Heart left ventricle (tissue), 16 donors: ENCODE measurements around the gene CNGA3. TPM values are rescaled to one million over a fixed set of nuclear protein-coding genes. Genes with fewer than 3 reads are reported as not detected.
"Not testable (repeated sequence)": the region's sequence is repeated elsewhere in the genome, so short reads cannot be mapped to it uniquely, and the experiment has no call there.

ENCODE experiments used
- ATAC-seq, 4 donors: fragments of 200-7000 bp; cut with Tn5 transposase; one replicate each; pipeline ENCODE4 v1.9.1; 2020 to 2022; ENCODE audit warnings: moderate library complexity in 4 of 4, mild to moderate bottlenecking in 3 of 4, moderate number of reproducible peaks in 1 of 4
- DNase-seq, 5 donors: peaks; one replicate each; pipeline ENCODE4 v3.0.0-alpha.2; 2020
- H3K27ac ChIP-seq, 12 donors: fragments of 200-600 bp; sonication (generic) in 4 of 12; one replicate each; pipeline versions ENCODE4 v1.5.0 to v1.8.0; 2016 to 2022; ENCODE audit warnings: mild to moderate bottlenecking in 2 of 12
- H3K27me3 ChIP-seq, 9 donors: fragments of 200-600 bp; sonication (generic) in 2 of 9; one replicate each; pipeline versions ENCODE4 v1.5.1 to v1.8.0; 2016 to 2022; ENCODE audit warnings: mild to moderate bottlenecking in 3 of 9
- H3K36me3 ChIP-seq, 9 donors: fragments of 200-600 bp; sonication (generic) in 2 of 9; one replicate each; pipeline versions ENCODE4 v1.5.0 to v1.8.0; 2018 to 2022; ENCODE audit warnings: mild to moderate bottlenecking in 2 of 9
- H3K4me1 ChIP-seq, 12 donors: fragments of 200-600 bp; sonication (generic) in 4 of 12; one replicate each; pipeline versions ENCODE4 v1.5.0 to v1.8.0; 2016 to 2022; ENCODE audit warnings: mild to moderate bottlenecking in 3 of 12
- H3K4me3 ChIP-seq, 12 donors: fragments of 200-600 bp; sonication (generic) in 4 of 12; one replicate each; pipeline versions ENCODE4 v1.5.0 to v1.8.0; 2017 to 2022; ENCODE audit warnings: mild to moderate bottlenecking in 9 of 12, moderate library complexity in 4 of 12
- H3K9me3 ChIP-seq, 12 donors: fragments of 200-600 bp; sonication (generic) in 4 of 12; one replicate each; pipeline versions ENCODE4 v1.5.0 to v1.8.0; 2016 to 2022; ENCODE audit warnings: mild to moderate bottlenecking in 1 of 12
- CTCF ChIP-seq, 12 donors: fragments of 200-600 bp; sonication (generic) in 4 of 12; IDR thresholded peaks; one replicate each; pipeline versions ENCODE4 v1.5.0 to v1.8.0; 2018 to 2022; ENCODE audit warnings: antibody characterized with exemption in 12 of 12, mild to moderate bottlenecking in 5 of 12
- POLR2A ChIP-seq, 2 donors: fragments of 450-650 bp; IDR thresholded peaks; one replicate each; pipeline ENCODE4 v1.6.1; 2017; ENCODE audit warnings: antibody characterized with exemption in 2 of 2, mild to moderate bottlenecking in 2 of 2, moderate library complexity in 2 of 2
- WGBS, 4 donors: extraction: QIAGEN DNeasy Blood & Tissue Kit in 2 of 4; methylation state at CpG; one replicate each; pipeline versions ENCODE4 v1.1.5 to v1.1.7; 2013 to 2018; 5-methylcytosine and 5-hydroxymethylcytosine counted together
- intact Hi-C, 10 donors: fragments of 100-400 bp; cut with DNase I; formaldehyde crosslinking; loops; one replicate each; pipeline versions ENCODE4 v1.11.1 to v1.14.2; 2022
- polyA plus RNA-seq, 2 donors: library from polyadenylated mRNA; stranded (reverse); fragments of 200-250 nt; gene quantifications; one replicate each; pipeline ENCODE4 v1.2.3, GENCODE V29; 2013
- total RNA-seq, 9 donors: library from RNA; depleted of rRNA in 2 of 9; stranded (reverse); fragments of >200 nt in 2 of 9; fragmentation: NEBNext Ultra II Directional in 3 of 9; extraction: Animal tissue kit (Norgen Biotek cat#: 25700) in 3 of 9; gene quantifications; one replicate each; pipeline versions ENCODE4 v1.1.0 to v1.2.4, GENCODE V29; 2016 to 2023
- donor health status: ischemic (EF 13 %, LVEDD 7.1; RV severe dilation, severe dysfunction).
- donor health status: healthy with polysubstance abuse.
- donor health status: DM: no; HTN: yes; CAD: no.
- donor health status: DM: no; HTN: no; CAD: no.
- donor health status: ischemic (EF 25% LVEDD 6.9; RV normal size, moderate dysfunction).
- donor health status: ischemic (EF 25% LVEDD 5.7; RV mildly dilated, moderate dysfunction).
- donor health status: healthy.
- donor health status: DM: yes; HTN: yes; CAD: no.
- donor health status: ischemic (EF 35%, LVEDD 5.7; RV mildly dilated, moderate dysfunction).
- donor health status: nonischemic (EF 11% LVEDD 7.7; RV severe dilation, severe dysfunction).
- donor health status: DM: yes; HTN: yes; CAD: no.
- donor health status: PGD.
- donor health status: ischemic (EF 29% LVEDD 5.4; RV normal size, mild dysfunction).
- donor health status: nonischemic (EF 23%, LVEDD 6.1; RV moderate dilation, normal function).

Gene CNGA3
- total and polyA plus RNA-seq, 11 donors, result 0.43 TPM; not detected in 10

GRCh38 chr2:98299211-98299905, 46.9 kb upstream of the CNGA3 start:
- 73 to 79% (median 77%) methylated on average over 8 of the region's 8 CpGs for WGBS, 4 donors
- no peak overlapping the region for H3K4me3 ChIP-seq
- H3K36me3 ChIP-seq, result no peaks in the 10 kb centered on the region
- no peaks in the 10 kb centered on the region for H3K4me1 ChIP-seq
- TF ChIP-seq CTCF (IDR thresholded peaks at IDR 0.05) (no peak), POLR2A (IDR thresholded peaks at IDR 0.05) (no peak)
- ATAC-seq (no peak), DNase-seq (no peak)
- intact Hi-C loops, result no loop called here
- no peak overlapping the region for H3K27ac ChIP-seq
- H3K9me3 ChIP-seq, result no peaks in the 10 kb centered on the region
- H3K27me3 ChIP-seq, result no peaks in the 10 kb centered on the region

GRCh38 chr2:98300141-98300874, 45.9 kb upstream of the CNGA3 start:
- Histone ChIP-seq H3K4me3 (no peak overlapping the region), H3K36me3 (no peaks in the 10 kb centered on the region), H3K27me3 (no peaks in the 10 kb centered on the region), H3K4me1 (no peaks in the 10 kb centered on the region), H3K9me3 (no peaks in the 10 kb centered on the region), H3K27ac (no peak overlapping the region)
- DNase-seq, result no peak
- TF ChIP-seq POLR2A (IDR thresholded peaks at IDR 0.05) (no peak), CTCF (IDR thresholded peaks at IDR 0.05) (no peak)
- intact Hi-C loops, result no loop called here
- WGBS, 4 donors, result 89 to 93% (median 91%) methylated on average over 12 of the region's 12 CpGs
- ATAC-seq, result no peak

GRCh38 chr2:98301469-98301868, 44.8 kb upstream of the CNGA3 start:
- H3K27ac ChIP-seq, result no peak overlapping the region
- DNase-seq (no peak), ATAC-seq (no peak)
- peaks cover 0 to 8% (median 0%) of the 10 kb centered on the region in 9 donors for H3K27me3 ChIP-seq
- H3K9me3 ChIP-seq, result no peaks in the 10 kb centered on the region
- 68 to 81% (median 75%) methylated on average over 5 of the region's 5 CpGs for WGBS, 4 donors
- no peak overlapping the region for H3K4me3 ChIP-seq
- intact Hi-C loops, result no loop called here
- TF ChIP-seq CTCF (IDR thresholded peaks at IDR 0.05), result no peak
- no peak for TF ChIP-seq POLR2A (IDR thresholded peaks at IDR 0.05)
- H3K36me3 ChIP-seq, result no peaks in the 10 kb centered on the region
- H3K4me1 ChIP-seq, result no peaks in the 10 kb centered on the region

GRCh38 chr2:98307131-98307696, 39.0 kb upstream of the CNGA3 start:
- intact Hi-C loops, H3K4me3 ChIP-seq, H3K36me3 ChIP-seq, ATAC-seq, DNase-seq, H3K27ac ChIP-seq, H3K4me1 ChIP-seq, H3K9me3 ChIP-seq: not testable (repeated sequence)
- H3K27me3 ChIP-seq, result peaks cover 0 to 33% (median 3%) of the 10 kb centered on the region in 9 donors
- WGBS, 4 donors, result 84 to 93% (median 89%) methylated on average over 9 of the region's 9 CpGs
